ENCODE measurements around the gene SIX2. TPM values are rescaled to one million over a fixed set of nuclear protein-coding genes. Genes with fewer than 3 reads are reported as not detected.
"Not testable (repeated sequence)": the region's sequence is repeated elsewhere in the genome, so short reads cannot be mapped to it uniquely, and the experiment has no call there.

The SIX2 gene
- total and polyA plus RNA-seq, 4 donors = not detected

GRCh38 chr2:45040786-45041185 lies 31.5 kb upstream of the SIX2 start:
- Histone ChIP-seq H3K4me1 (ENCODE audit: control insufficient read depth in 4 of 4, insufficient read depth in 4 of 4, low read length in 3 of 4) (no peaks in the 10 kb centered on the region), H3K27me3 (ENCODE audit: control insufficient read depth in 4 of 4, insufficient read depth in 4 of 4, low read length in 3 of 4) (no peaks in the 10 kb centered on the region), H3K27ac (ENCODE audit: low read depth in 1 of 2, low read length in 2 of 2) (no peak overlapping the region), H3K36me3 (ENCODE audit: control insufficient read depth in 4 of 4, insufficient read depth in 3 of 4, low read depth in 1 of 4, low read length in 3 of 4) (no peaks in the 10 kb centered on the region), H3K9ac (ENCODE audit: low read depth in 1 of 2, low read length in 2 of 2) (no peak overlapping the region), H3K9me3 (ENCODE audit: control insufficient read depth in 4 of 4, low read length in 3 of 4) (no peaks in the 10 kb centered on the region), H3K4me3 (ENCODE audit: low read depth in 1 of 3, low read length in 3 of 3) (no peak overlapping the region)
- no peak for DNase-seq (ENCODE audit: low spot score)
- TF ChIP-seq, protein P1, sequence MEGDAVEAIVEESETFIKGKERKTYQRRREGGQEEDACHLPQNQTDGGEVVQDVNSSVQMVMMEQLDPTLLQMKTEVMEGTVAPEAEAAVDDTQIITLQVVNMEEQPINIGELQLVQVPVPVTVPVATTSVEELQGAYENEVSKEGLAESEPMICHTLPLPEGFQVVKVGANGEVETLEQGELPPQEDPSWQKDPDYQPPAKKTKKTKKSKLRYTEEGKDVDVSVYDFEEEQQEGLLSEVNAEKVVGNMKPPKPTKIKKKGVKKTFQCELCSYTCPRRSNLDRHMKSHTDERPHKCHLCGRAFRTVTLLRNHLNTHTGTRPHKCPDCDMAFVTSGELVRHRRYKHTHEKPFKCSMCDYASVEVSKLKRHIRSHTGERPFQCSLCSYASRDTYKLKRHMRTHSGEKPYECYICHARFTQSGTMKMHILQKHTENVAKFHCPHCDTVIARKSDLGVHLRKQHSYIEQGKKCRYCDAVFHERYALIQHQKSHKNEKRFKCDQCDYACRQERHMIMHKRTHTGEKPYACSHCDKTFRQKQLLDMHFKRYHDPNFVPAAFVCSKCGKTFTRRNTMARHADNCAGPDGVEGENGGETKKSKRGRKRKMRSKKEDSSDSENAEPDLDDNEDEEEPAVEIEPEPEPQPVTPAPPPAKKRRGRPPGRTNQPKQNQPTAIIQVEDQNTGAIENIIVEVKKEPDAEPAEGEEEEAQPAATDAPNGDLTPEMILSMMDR (IDR thresholded peaks at IDR 0.05; ENCODE audit: low read depth, low read length, missing input control) = no peak

GRCh38 chr2:45039804-45040203 lies 30.6 kb upstream of the SIX2 start:
- not testable (repeated sequence) for H3K4me3 ChIP-seq (ENCODE audit: low read depth in 1 of 3, low read length in 3 of 3); H3K9ac ChIP-seq (ENCODE audit: low read depth in 1 of 2, low read length in 2 of 2); H3K36me3 ChIP-seq (ENCODE audit: control insufficient read depth in 4 of 4, insufficient read depth in 3 of 4, low read depth in 1 of 4, low read length in 3 of 4); H3K27ac ChIP-seq (ENCODE audit: low read depth in 1 of 2, low read length in 2 of 2); H3K27me3 ChIP-seq (ENCODE audit: control insufficient read depth in 4 of 4, insufficient read depth in 4 of 4, low read length in 3 of 4); H3K9me3 ChIP-seq (ENCODE audit: control insufficient read depth in 4 of 4, low read length in 3 of 4); H3K4me1 ChIP-seq (ENCODE audit: control insufficient read depth in 4 of 4, insufficient read depth in 4 of 4, low read length in 3 of 4); DNase-seq (ENCODE audit: low spot score)
- 64% methylated on average over 5 of the region's 5 CpGs for WGBS

- H3K27ac ChIP-seq (ENCODE audit: low read depth in 1 of 2, low read length in 2 of 2); H3K4me1 ChIP-seq (ENCODE audit: control insufficient read depth in 4 of 4, insufficient read depth in 4 of 4, low read length in 3 of 4); H3K9ac ChIP-seq (ENCODE audit: low read depth in 1 of 2, low read length in 2 of 2); H3K36me3 ChIP-seq (ENCODE audit: control insufficient read depth in 4 of 4, insufficient read depth in 3 of 4, low read depth in 1 of 4, low read length in 3 of 4); H3K4me3 ChIP-seq (ENCODE audit: low read depth in 1 of 3, low read length in 3 of 3); H3K27me3 ChIP-seq (ENCODE audit: control insufficient read depth in 4 of 4, insufficient read depth in 4 of 4, low read length in 3 of 4); DNase-seq (ENCODE audit: low spot score); H3K9me3 ChIP-seq (ENCODE audit: control insufficient read depth in 4 of 4, low read length in 3 of 4): not testable (repeated sequence)
- WGBS = 74% methylated on average over 5 of the region's 5 CpGs
These were observed 29.6 kb upstream of the SIX2 start for GRCh38 chr2:45038861-45039260.

GRCh38 chr2:45033302-45033701 lies 24.1 kb upstream of the SIX2 start:
- no peaks in the 10 kb centered on the region for H3K9me3 ChIP-seq (ENCODE audit: control insufficient read depth in 4 of 4, low read length in 3 of 4)
- WGBS = 72% methylated on average over 4 of the region's 4 CpGs
- no peak for DNase-seq (ENCODE audit: low spot score)
- no peak for TF ChIP-seq MAX (IDR thresholded peaks at IDR 0.05)
- no peak for TF ChIP-seq GABPA (IDR thresholded peaks at IDR 0.05 in 1 of 2, conservative IDR thresholded peaks at IDR 0.05 in 1 of 2)
- TF ChIP-seq JUND (IDR thresholded peaks at IDR 0.05) = no peak
- no peak for TF ChIP-seq NR2F2 (IDR thresholded peaks at IDR 0.05)
- TF ChIP-seq, protein P1 (IDR thresholded peaks at IDR 0.05; ENCODE audit: low read depth, low read length, missing input control) = no peak
- no peak for TF ChIP-seq HNF4G (IDR thresholded peaks at IDR 0.05)
- no peak for TF ChIP-seq FOXA2 (IDR thresholded peaks at IDR 0.05)
- no peak for TF ChIP-seq REST (IDR thresholded peaks at IDR 0.05)
- no peak for TF ChIP-seq SP1 (IDR thresholded peaks at IDR 0.05)
- no peak for TF ChIP-seq YY1 (IDR thresholded peaks at IDR 0.05)
- no peak for TF ChIP-seq RXRA (IDR thresholded peaks at IDR 0.05)
- no peak for TF ChIP-seq EGR1 (IDR thresholded peaks at IDR 0.05; ENCODE audit: low read depth in 2 of 2)
- TF ChIP-seq RAD21 (IDR thresholded peaks at IDR 0.05) = no peak
- TF ChIP-seq, protein P2, sequence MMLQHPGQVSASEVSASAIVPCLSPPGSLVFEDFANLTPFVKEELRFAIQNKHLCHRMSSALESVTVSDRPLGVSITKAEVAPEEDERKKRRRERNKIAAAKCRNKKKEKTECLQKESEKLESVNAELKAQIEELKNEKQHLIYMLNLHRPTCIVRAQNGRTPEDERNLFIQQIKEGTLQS (IDR thresholded peaks at IDR 0.05) = no peak
- TF ChIP-seq FOXA1 (IDR thresholded peaks at IDR 0.05) = no peak

More at GRCh38 chr2:45033302-45033701, 24.1 kb upstream of the SIX2 start:
- Histone ChIP-seq H3K4me3 (ENCODE audit: low read depth in 1 of 3, low read length in 3 of 3) (no peak overlapping the region), H3K27ac (ENCODE audit: low read depth in 1 of 2, low read length in 2 of 2) (no peak overlapping the region), H3K9ac (ENCODE audit: low read depth in 1 of 2, low read length in 2 of 2) (no peak overlapping the region), H3K36me3 (ENCODE audit: control insufficient read depth in 4 of 4, insufficient read depth in 3 of 4, low read depth in 1 of 4, low read length in 3 of 4) (no peaks in the 10 kb centered on the region), H3K4me1 (ENCODE audit: control insufficient read depth in 4 of 4, insufficient read depth in 4 of 4, low read length in 3 of 4) (no peaks in the 10 kb centered on the region), H3K27me3 (ENCODE audit: control insufficient read depth in 4 of 4, insufficient read depth in 4 of 4, low read length in 3 of 4) (no peaks in the 10 kb centered on the region)
